IPS-20b (cell line): ENCODE results near the gene GNG7.
"Not testable (repeated sequence)": the region's sequence is repeated elsewhere in the genome, so short reads cannot be mapped to it uniquely, and the experiment has no call there.

Source experiments
- H3K27ac ChIP-seq: one replicate; pipeline ENCODE4 v1.5.1; 2013; ENCODE audit warnings: low read length
- H3K27me3 ChIP-seq: 2 replicates; pipeline ENCODE4 v1.6.1; 2013; ENCODE audit warnings: mild to moderate bottlenecking, low read length, inconsistent platforms; ENCODE audit not compliant: insufficient read depth
- H3K36me3 ChIP-seq: 2 replicates; pipeline ENCODE4 v1.6.1; 2013; ENCODE audit warnings: low read depth, mild to moderate bottlenecking, inconsistent platforms, low read length, moderate library complexity; ENCODE audit not compliant: insufficient read depth
- H3K4me1 ChIP-seq: 2 replicates; pipeline ENCODE4 v1.6.1; 2013; ENCODE audit warnings: mild to moderate bottlenecking, control low read depth, inconsistent platforms, low read length, moderate library complexity; ENCODE audit not compliant: insufficient read depth
- H3K4me3 ChIP-seq: 2 replicates; pipeline ENCODE4 v1.5.1; 2013; ENCODE audit warnings: mild to moderate bottlenecking, low read length, inconsistent platforms
- H3K9ac ChIP-seq: 2 replicates; pipeline ENCODE4 v1.6.1; 2013; ENCODE audit warnings: low read depth, mild to moderate bottlenecking, inconsistent platforms, low read length, moderate library complexity
- H3K9me3 ChIP-seq: 2 replicates; pipeline ENCODE4 v1.6.1; 2013; ENCODE audit warnings: mild to moderate bottlenecking, low read depth, low read length, inconsistent platforms; ENCODE audit not compliant: insufficient read depth

The GNG7 gene

DNA sequence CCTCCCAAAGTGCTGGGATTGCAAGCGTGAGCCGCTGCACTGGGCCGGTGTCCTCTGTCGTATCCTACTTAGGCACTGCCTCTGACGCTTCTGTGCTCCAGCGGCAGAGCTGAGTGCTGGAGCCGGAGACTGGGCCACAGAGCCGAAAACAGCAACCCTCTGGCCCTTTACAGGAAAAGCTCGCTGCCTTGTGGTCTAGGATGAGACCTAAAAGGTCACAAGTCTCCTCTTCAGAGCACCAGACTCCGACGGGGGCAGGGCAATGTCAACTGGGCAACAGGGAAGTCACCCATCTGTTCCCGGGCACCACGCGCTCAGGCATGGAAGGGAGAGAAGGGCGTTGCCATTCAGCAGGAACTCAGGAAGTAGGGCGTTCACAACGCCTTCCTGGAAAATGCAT, 134.9 kb downstream of the GNG7 start:
- Histone ChIP-seq H3K36me3 (no peaks in the 10 kb centered on the region), H3K27me3 (no peaks in the 10 kb centered on the region), H3K9me3 (no peaks in the 10 kb centered on the region), H3K4me1 (no peaks in the 10 kb centered on the region), H3K27ac (no peak overlapping the region), H3K4me3 (no peak overlapping the region), H3K9ac (no peak overlapping the region)

DNA sequence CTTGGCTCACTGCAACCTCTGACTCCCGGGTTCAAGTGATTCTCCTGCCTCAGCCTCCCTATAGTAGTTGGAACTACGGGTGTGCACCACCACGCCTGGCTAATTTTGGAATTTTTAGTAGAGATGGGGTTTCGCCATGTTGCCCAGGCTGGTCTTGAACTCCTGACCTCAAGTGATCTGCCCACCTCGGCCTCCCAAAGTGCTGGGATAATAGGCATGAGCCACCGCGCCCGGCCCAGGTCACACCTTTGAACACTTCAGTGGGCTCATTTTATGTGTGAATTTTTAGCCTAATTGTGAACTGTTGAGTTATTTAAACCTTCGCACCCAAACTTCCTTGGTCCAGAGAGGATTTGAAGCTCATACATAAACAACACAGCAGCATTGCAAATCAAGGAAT, 138.9 kb downstream of the GNG7 start:
- H3K36me3 ChIP-seq, H3K27me3 ChIP-seq, H3K27ac ChIP-seq, H3K4me1 ChIP-seq, H3K4me3 ChIP-seq, H3K9me3 ChIP-seq, H3K9ac ChIP-seq: not testable (repeated sequence)

GRCh38 chr19:2561895-2562294, 140.6 kb downstream of the GNG7 start:
- no peaks in the 10 kb centered on the region for H3K36me3 ChIP-seq
- H3K9ac ChIP-seq = no peak overlapping the region
- no peak overlapping the region for H3K4me3 ChIP-seq
- no peaks in the 10 kb centered on the region for H3K4me1 ChIP-seq
- H3K9me3 ChIP-seq = no peaks in the 10 kb centered on the region
- no peaks in the 10 kb centered on the region for H3K27me3 ChIP-seq
- H3K27ac ChIP-seq = no peak overlapping the region

- no peaks in the 10 kb centered on the region for H3K9me3 ChIP-seq
- H3K27me3 ChIP-seq = no peaks in the 10 kb centered on the region
- H3K27ac ChIP-seq = no peak overlapping the region
- H3K4me3 ChIP-seq = no peak overlapping the region
- no peaks in the 10 kb centered on the region for H3K36me3 ChIP-seq
- H3K9ac ChIP-seq = no peak overlapping the region
- H3K4me1 ChIP-seq = no peaks in the 10 kb centered on the region
Measured at GRCh38 chr19:2561221-2561620, 141.3 kb downstream of the GNG7 start.

DNA sequence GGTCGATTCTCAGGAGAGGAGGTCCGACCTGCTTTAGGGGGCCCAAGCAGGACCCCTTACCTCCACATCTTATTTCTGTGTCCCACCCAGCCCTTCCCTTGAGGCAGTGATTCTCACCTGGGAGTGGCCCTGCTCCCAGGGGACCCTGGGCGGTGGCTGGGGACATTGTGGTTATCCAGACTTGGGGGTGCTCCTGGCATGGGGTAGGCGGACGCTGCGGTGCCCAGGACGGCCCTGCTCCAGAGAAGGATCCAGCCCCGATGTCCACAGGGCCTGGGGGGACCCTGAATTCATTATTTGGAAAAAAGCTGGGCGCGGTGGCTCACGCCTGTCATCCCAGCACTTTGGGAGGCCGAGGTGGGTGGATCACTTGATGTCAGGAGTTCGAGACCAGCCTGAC, 142.1 kb downstream of the GNG7 start:
- H3K4me1 ChIP-seq = no peaks in the 10 kb centered on the region
- H3K36me3 ChIP-seq = no peaks in the 10 kb centered on the region
- no peak overlapping the region for H3K4me3 ChIP-seq
- H3K27ac ChIP-seq = no peak overlapping the region
- no peaks in the 10 kb centered on the region for H3K27me3 ChIP-seq
- H3K9me3 ChIP-seq = no peaks in the 10 kb centered on the region
- H3K9ac ChIP-seq = no peak overlapping the region

DNA sequence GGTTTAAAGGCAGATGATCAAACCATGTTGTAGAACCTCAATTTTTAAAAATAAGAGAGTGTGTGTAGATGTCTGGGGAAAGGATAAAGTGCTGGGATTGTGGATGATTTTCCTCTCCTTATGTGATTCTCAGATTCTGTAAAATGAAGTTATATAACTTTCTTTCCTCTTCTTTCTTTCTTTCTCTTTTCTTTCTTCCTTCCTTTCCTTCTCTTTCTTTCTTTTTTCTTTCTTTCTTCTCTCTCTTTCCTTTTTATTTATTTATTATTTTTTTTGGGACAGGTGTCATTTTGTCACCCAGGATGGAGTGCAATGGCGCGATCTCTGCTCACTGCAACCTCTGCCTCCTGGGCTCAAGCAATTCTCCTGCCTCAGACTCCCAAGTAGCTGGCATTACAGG, 144.0 kb downstream of the GNG7 start:
- no peak overlapping the region for H3K4me3 ChIP-seq
- H3K27me3 ChIP-seq = no peaks in the 10 kb centered on the region
- H3K9me3 ChIP-seq = no peaks in the 10 kb centered on the region
- H3K9ac ChIP-seq = no peak overlapping the region
- no peaks in the 10 kb centered on the region for H3K36me3 ChIP-seq
- no peaks in the 10 kb centered on the region for H3K4me1 ChIP-seq
- no peak overlapping the region for H3K27ac ChIP-seq

GRCh38 chr19:2558131-2558530, 144.4 kb downstream of the GNG7 start:
- not testable (repeated sequence) for H3K9ac ChIP-seq, H3K9me3 ChIP-seq, H3K4me1 ChIP-seq, H3K36me3 ChIP-seq, H3K4me3 ChIP-seq, H3K27ac ChIP-seq, H3K27me3 ChIP-seq

DNA sequence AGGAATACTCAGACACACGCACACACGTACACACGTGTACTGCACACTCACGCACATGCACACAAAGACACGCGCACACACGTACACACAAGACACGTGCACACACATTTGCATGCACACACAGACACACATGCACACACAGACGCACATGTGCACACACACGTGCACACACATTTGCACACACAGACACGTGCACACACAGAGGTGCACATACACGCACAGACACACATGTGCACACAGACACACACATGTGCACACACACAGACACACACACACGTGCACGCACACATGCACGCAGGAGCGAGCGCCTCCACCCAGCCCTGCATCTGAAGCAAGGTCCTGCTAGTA, 145.4 kb downstream of the GNG7 start:
- no peak overlapping the region for H3K4me3 ChIP-seq
- no peaks in the 10 kb centered on the region for H3K27me3 ChIP-seq
- no peak overlapping the region for H3K9ac ChIP-seq
- no peaks in the 10 kb centered on the region for H3K9me3 ChIP-seq
- H3K4me1 ChIP-seq = no peaks in the 10 kb centered on the region
- H3K36me3 ChIP-seq = no peaks in the 10 kb centered on the region
- H3K27ac ChIP-seq = no peak overlapping the region

DNA sequence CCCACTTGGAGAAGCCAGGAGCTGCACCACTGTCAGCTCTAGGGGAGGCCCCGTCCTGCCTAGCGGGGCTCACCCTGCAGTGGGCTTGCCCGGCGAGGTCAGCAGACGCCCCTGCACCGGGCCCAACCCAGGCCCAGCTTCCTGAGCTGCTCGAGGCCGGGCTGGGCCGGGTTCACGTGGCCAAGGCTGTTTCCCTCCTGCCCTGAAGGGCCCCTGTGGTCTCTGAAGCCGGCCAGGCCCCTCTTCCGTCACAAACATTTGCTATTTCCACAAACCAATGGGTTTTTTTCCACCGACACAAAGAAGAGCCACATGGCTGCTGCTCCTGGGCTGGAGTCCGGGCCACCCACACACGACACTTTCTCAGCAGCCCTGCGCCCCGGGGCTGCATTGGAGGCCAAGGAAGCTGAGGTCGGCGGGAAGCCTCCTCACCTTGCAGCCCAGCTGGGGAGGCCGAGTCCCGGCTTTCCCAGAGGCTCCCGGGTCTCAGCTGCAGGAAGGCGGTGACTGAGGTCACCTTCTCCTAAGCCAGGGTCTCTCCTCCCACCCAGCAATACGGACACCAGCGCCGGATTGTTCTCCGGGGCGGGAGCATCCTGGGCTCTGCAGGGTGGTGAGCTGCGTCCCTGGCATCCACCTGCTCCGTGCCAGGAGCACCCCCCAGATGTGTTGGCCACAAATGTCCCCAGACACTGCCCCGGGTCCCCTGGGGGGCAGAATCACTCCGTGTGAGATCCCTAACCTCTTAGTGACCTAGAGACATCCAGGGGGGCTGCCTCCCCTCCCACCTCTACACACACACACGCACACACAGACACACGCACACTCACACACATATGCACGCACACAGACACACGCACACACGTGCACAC, 146.0 kb downstream of the GNG7 start:
- Histone ChIP-seq H3K9ac (no peak overlapping the region), H3K36me3 (no peaks in the 10 kb centered on the region), H3K9me3 (no peaks in the 10 kb centered on the region), H3K27ac (no peak overlapping the region), H3K4me3 (no peak overlapping the region), H3K27me3 (no peaks in the 10 kb centered on the region), H3K4me1 (no peaks in the 10 kb centered on the region)

DNA sequence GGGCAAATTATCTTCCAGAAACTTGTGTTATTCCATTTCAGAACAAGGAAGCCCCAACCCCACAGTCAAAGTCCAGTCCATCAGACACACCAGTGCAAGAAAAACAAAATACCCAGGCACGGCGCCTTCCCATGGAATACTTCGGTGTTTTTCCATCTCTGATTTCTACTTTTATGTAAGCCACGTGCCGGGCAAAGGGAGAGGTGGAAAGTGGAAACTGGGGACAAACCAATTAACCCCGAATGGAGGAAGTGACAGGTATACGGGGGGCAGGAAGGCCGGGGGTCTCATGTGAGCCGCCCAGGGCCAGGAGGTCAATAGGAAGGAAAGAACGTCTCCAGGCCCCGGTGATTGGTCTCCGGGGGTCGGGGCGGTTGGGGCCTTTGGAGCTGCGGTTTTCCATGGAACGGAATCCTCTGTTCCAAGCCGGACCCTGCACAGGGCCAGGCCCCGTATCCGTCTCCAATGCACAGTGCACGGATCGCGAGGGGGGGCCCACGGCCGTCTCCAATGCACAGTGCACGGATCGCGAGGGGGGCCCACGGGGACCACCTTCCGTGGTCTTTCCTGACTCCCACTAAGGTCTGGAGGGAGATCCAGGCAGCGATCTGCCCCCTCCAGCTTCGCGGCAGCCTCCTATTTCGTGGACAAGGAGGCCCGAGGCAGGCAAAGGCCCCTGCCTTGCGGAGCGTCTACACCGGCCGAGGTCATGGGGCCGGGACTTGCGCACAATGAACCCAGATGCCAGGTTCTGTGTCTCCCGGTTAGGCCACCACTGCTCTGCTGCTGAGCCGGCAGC, 146.9 kb downstream of the GNG7 start:
- Histone ChIP-seq H3K27me3 (no peaks in the 10 kb centered on the region), H3K4me1 (no peaks in the 10 kb centered on the region), H3K9me3 (no peaks in the 10 kb centered on the region), H3K9ac (no peak overlapping the region), H3K36me3 (no peaks in the 10 kb centered on the region), H3K4me3 (no peak overlapping the region), H3K27ac (no peak overlapping the region)

DNA sequence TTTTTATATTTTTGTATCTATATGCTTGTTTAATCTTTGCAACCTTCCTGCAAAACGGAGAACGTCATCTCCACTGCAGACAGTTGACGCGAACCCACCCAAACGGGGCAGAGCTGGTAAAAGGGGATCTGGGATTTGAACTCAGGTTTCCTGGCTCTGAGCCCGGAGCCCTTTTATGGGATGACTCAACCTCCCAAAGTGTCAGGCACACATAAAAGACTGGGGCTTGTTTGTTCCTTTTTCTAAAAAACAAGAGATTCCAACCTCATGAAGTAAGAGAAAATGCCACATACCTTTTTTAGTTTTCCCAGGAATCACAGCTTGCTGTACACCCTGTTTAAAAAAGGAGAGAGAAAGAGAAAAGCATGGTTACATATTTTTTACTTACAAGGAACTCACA, 147.6 kb downstream of the GNG7 start:
- Histone ChIP-seq H3K9me3 (no peaks in the 10 kb centered on the region), H3K9ac (no peak overlapping the region), H3K4me1 (no peaks in the 10 kb centered on the region), H3K27me3 (no peaks in the 10 kb centered on the region), H3K4me3 (no peak overlapping the region), H3K27ac (no peak overlapping the region), H3K36me3 (no peaks in the 10 kb centered on the region)

DNA sequence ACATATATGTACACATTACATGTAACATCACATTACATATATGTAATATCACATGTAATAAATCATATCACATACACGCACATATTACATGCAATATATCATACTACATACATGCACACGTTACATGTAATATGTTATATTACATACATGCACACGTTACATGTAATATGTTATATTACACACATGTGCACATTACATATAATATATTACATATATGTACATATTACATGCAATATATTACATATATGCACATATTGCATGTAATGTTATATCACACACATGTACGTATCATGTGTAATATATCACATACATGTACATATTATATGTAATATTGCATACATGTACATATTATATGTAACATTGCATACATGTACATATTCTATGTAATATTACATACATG, 149.0 kb downstream of the GNG7 start:
- Histone ChIP-seq H3K27ac (no peak overlapping the region), H3K36me3 (no peaks in the 10 kb centered on the region), H3K9ac (no peak overlapping the region)

More for the DNA sequence above, 149.0 kb downstream of the GNG7 start:
- Histone ChIP-seq H3K27me3 (no peaks in the 10 kb centered on the region), H3K9me3 (no peaks in the 10 kb centered on the region), H3K4me3 (no peak overlapping the region), H3K4me1 (no peaks in the 10 kb centered on the region)
